GM12801 (cell line): ENCODE data around the gene AFDN.

Experiments
- TF ChIP-seq, protein P1 (sequence below): IDR thresholded peaks from one replicate; pipeline ENCODE4 v1.5.1; 2011; ENCODE audit warnings: control low read depth; ENCODE audit not compliant: insufficient read length; ENCODE audit errors: extremely low read depth

AFDN gene

DNA sequence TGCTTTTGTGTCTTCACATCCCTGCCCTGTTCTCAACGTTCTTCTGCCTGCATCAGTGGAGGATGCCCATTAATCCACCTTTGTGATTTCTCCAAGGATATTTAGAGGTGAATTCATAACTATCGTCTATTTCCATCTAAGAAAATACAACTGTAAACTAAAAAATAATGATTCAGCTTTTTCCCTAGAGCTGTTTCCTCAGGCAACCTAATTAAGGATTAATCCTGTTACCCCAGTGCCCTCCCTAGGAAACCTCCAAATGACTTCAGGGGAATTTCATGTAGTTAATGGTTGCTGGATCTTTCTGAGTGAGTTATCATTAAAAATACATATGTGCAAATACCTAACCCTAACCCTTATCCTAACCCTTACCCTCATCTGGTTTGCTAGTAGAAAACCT lies 14.6 kb upstream of the AFDN start:
- TF ChIP-seq, protein P1, sequence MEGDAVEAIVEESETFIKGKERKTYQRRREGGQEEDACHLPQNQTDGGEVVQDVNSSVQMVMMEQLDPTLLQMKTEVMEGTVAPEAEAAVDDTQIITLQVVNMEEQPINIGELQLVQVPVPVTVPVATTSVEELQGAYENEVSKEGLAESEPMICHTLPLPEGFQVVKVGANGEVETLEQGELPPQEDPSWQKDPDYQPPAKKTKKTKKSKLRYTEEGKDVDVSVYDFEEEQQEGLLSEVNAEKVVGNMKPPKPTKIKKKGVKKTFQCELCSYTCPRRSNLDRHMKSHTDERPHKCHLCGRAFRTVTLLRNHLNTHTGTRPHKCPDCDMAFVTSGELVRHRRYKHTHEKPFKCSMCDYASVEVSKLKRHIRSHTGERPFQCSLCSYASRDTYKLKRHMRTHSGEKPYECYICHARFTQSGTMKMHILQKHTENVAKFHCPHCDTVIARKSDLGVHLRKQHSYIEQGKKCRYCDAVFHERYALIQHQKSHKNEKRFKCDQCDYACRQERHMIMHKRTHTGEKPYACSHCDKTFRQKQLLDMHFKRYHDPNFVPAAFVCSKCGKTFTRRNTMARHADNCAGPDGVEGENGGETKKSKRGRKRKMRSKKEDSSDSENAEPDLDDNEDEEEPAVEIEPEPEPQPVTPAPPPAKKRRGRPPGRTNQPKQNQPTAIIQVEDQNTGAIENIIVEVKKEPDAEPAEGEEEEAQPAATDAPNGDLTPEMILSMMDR = no peak

DNA sequence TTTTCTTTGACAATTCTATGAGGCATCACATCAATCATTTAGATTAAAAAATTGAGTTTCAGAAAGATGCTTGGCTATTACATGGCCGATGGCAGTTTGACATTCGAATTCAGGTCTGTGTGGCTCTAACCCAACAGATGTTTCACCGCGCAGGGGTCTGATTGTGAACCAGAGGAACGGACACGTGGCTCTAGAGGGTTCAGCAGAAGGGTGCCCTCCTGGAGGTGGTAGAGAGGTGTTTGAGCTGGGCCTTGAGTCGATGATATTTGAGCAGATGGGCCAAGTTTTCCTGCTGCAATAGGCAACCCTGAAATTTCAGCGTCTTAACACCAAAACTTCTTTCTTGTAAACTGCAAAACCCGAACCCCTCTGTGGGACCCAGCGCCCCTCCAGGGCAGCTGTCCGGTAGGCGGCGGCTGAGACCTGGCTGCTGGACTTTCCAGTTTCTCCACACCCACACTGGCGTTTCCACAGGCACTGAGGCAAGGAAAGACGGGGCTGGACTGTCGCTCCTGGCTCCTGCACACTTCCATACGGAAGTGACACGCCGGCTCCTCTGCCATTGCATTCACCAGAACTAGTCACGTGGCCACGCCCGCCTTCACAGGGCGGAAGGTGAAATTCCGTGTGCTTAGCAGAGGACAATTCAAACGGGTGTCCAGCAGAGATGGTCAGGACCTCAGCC lies 11.3 kb upstream of the AFDN start:
- TF ChIP-seq, protein P1 = no peak

DNA sequence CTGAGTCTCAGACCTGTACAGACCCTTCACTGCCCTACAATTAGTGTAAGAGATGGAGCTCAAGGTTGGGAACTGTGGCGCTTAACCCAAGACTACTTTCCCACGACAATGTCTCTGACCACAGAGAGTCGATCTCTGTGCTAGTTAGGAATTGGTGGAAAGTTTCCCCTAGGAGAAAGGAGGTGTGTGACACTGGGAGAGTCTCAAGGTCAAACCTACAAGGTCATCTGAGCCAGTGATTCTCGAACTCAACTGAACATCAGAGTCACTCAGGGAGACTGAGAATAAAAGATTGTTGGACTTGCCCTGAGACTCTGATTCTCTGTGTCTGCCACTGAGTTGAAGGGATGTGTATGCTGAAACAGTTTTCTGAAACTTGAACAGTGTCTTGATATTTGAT lies 9.7 kb upstream of the AFDN start:
- TF ChIP-seq, protein P1 = no peak

DNA sequence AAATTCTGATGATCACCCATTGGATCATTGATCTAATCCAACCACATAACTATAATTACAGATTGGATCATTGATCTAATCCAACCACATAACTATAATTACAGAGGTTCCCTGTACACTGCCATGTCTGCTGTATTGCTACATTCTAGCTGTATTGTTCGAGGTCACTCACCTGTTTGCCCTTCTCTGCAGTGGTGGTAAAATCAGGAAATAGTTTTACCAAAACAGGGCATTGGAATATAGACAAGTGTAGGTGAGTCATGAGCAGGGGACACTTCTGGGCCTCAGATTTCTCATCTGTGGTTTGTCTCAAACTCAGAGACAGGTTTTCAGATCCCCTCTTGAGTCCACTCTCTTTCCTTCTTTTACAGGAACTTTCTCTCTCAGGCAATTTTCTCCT lies 9.0 kb upstream of the AFDN start:
- TF ChIP-seq, protein P1 = no peak

DNA sequence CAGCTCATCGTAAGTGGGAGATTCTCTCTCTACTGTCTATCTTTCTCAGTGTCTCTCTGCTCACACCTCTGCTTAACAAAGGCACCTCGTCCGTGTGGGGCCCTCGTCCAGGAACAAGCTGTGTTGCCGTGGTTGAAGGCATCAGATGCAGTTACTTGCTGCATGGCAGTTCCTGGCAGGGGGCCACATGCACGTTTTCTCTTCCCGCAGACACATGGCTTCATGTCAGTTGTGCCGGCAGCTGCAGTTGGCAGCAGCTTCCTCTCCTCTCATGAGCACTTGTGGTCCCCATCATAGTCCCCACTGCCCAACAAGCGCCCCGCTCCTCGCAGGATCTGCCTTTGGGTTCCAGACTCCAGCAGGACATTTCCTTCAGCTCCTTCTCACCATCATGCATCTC lies 7.1 kb upstream of the AFDN start:
- TF ChIP-seq, protein P1 = no peak

DNA sequence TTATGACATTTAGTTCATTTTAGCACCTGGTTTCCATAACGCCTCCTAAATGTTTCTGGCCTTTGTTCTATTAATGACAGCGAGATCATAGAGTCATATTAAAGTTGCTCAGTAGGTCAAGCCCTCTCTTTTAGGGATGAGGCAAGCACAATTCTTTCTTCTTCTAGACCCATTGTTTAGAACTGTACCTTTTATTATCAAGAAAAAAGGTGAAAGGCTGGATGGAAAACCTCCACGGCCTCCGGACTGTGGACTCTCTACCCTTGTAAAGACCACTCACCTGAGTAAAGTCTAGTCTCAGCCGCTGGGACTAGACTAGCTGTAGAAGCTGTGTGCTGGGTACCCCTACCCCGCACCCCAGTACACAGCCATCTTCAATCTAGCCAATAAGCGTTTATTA lies 6.0 kb upstream of the AFDN start:
- TF ChIP-seq, protein P1 = no peak

DNA sequence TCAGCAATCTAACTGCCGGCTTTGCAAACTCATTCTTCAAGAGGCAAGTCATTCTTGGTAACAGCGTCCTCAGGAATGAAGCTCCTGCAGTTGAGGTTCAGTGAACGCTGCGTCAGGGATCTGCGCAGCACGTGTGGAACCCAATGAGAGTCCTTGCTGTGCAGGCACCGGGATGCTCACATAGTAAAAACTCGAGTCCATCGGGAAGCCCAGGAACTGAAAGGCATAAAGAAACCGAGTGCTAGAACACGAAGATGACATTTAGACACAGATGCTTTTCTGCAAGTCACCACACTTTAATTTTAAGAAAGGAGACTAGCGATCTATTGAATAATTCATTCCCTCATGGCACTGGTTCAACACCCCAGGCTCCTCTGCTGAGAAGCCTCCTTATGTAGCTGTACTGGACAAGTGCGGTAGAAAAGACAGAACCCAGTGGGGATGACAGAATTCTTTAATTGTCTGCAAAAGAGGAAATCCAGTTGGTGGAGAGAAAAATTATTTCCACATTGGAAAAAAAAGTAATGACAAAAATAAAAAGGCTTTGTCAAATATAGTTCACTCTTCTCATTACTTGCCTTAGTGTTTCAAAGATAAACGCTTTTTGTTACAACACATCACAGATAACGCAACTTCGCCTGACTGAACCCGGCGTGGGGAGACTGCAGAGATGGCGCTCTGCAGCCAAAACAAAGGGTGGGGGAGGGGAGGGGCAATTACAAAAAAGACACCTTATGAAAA lies 1.9 kb upstream of the AFDN start:
- TF ChIP-seq, protein P1 = no peak
